DOHH2 (cell line): Measurements from ENCODE around the gene LSM14B.

Experiments used
- H3F3A ChIP-seq: fragments of 200-600 bp; sonication (generic), shearing (Covaris generic); 2 replicates; pipeline ENCODE4 v1.6.0; 2016; ENCODE audit warnings: antibody characterized with exemption, mild to moderate bottlenecking; ENCODE audit not compliant: control insufficient read depth, insufficient read depth
- H3K27ac ChIP-seq: fragments of 200-600 bp; sonication (generic); 2 replicates; pipeline ENCODE4 v1.5.1; 2014; ENCODE audit warnings: low read depth, mild to moderate bottlenecking, low read length, moderate library complexity
- H3K27me3 ChIP-seq: fragments of 200-600 bp; sonication (generic); 2 replicates; pipeline ENCODE4 v1.6.1; 2014; ENCODE audit warnings: mild to moderate bottlenecking, low read length, mixed read lengths; ENCODE audit not compliant: control insufficient read depth
- H3K36me3 ChIP-seq: fragments of 200-600 bp; sonication (generic); 2 replicates; pipeline ENCODE4 v1.6.1; 2014; ENCODE audit warnings: mild to moderate bottlenecking, low read length, moderate library complexity, mixed read lengths; ENCODE audit not compliant: control insufficient read depth
- H3K4me1 ChIP-seq: fragments of 200-600 bp; sonication (generic); 2 replicates; pipeline ENCODE4 v1.6.1; 2014; ENCODE audit warnings: mild to moderate bottlenecking, low read length, mixed read lengths; ENCODE audit not compliant: control insufficient read depth
- H3K4me2 ChIP-seq: fragments of 200-600 bp; sonication (generic); 2 replicates; pipeline ENCODE4 v1.6.0; 2014; ENCODE audit warnings: mild to moderate bottlenecking, low read length, moderate library complexity
- H3K4me3 ChIP-seq: fragments of 200-600 bp; sonication (generic); 2 replicates; pipeline ENCODE4 v1.5.1; 2014; ENCODE audit warnings: mild to moderate bottlenecking, low read length, mixed read lengths
- H3K79me2 ChIP-seq: fragments of 200-600 bp; sonication (generic); 2 replicates; pipeline ENCODE4 v1.6.1; 2014; ENCODE audit warnings: mild to moderate bottlenecking, low read length, mixed read lengths; ENCODE audit not compliant: control insufficient read depth
- H3K9me2 ChIP-seq: fragments of 200-600 bp; sonication (generic); replicated peaks from 2 replicates; pipeline ENCODE4 v1.6.1; 2014; ENCODE audit warnings: mild to moderate bottlenecking, low read length, mixed read lengths; ENCODE audit not compliant: control insufficient read depth
- H3K9me3 ChIP-seq: fragments of 200-600 bp; sonication (generic); 2 replicates; pipeline ENCODE4 v1.6.1; 2014; ENCODE audit warnings: antibody characterized with exemption, low read length, mixed read lengths; ENCODE audit not compliant: control insufficient read depth, insufficient read depth
- H4K20me1 ChIP-seq: fragments of 200-600 bp; sonication (generic); 2 replicates; pipeline ENCODE4 v1.6.0; 2014; ENCODE audit warnings: low read depth, mild to moderate bottlenecking, antibody characterized with exemption, low read length, moderate library complexity; ENCODE audit not compliant: control insufficient read depth, insufficient read depth
- EZH2phosphoT487 ChIP-seq: fragments of 200-600 bp; sonication (generic); IDR thresholded peaks from 2 replicates; pipeline ENCODE4 v1.6.1; 2017; ENCODE audit warnings: borderline replicate concordance, mild to moderate bottlenecking, antibody characterized with exemption, low read length, moderate library complexity, mixed read lengths
- TF ChIP-seq, protein P1 (sequence below): fragments of 200-600 bp; sonication (generic); IDR thresholded peaks from one replicate; pipeline ENCODE4 v1.5.1; 2014; ENCODE audit warnings: antibody characterized with exemption, mild to moderate bottlenecking, low read depth, low read length; ENCODE audit not compliant: poor library complexity, severe bottlenecking

LSM14B gene

GRCh38 chr20:62101078-62101477 lies 21.2 kb upstream of the LSM14B start:
- Histone ChIP-seq H3K4me3 (no peak overlapping the region), H3K27ac (no peak overlapping the region), H3K4me1 (no peaks in the 10 kb centered on the region), H3K9me2 (no peaks in the 10 kb centered on the region), H3K9me3 (no peaks in the 10 kb centered on the region), H3K36me3 (no peaks in the 10 kb centered on the region), H3K79me2 (no peaks in the 10 kb centered on the region), H3F3A (no peaks in the 10 kb centered on the region), H3K4me2 (no peak overlapping the region), H3K27me3 (no peaks in the 10 kb centered on the region), H4K20me1 (no peaks in the 10 kb centered on the region)
- TF ChIP-seq, protein P1, sequence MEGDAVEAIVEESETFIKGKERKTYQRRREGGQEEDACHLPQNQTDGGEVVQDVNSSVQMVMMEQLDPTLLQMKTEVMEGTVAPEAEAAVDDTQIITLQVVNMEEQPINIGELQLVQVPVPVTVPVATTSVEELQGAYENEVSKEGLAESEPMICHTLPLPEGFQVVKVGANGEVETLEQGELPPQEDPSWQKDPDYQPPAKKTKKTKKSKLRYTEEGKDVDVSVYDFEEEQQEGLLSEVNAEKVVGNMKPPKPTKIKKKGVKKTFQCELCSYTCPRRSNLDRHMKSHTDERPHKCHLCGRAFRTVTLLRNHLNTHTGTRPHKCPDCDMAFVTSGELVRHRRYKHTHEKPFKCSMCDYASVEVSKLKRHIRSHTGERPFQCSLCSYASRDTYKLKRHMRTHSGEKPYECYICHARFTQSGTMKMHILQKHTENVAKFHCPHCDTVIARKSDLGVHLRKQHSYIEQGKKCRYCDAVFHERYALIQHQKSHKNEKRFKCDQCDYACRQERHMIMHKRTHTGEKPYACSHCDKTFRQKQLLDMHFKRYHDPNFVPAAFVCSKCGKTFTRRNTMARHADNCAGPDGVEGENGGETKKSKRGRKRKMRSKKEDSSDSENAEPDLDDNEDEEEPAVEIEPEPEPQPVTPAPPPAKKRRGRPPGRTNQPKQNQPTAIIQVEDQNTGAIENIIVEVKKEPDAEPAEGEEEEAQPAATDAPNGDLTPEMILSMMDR, result no peak
- no peak for TF ChIP-seq EZH2phosphoT487

DNA sequence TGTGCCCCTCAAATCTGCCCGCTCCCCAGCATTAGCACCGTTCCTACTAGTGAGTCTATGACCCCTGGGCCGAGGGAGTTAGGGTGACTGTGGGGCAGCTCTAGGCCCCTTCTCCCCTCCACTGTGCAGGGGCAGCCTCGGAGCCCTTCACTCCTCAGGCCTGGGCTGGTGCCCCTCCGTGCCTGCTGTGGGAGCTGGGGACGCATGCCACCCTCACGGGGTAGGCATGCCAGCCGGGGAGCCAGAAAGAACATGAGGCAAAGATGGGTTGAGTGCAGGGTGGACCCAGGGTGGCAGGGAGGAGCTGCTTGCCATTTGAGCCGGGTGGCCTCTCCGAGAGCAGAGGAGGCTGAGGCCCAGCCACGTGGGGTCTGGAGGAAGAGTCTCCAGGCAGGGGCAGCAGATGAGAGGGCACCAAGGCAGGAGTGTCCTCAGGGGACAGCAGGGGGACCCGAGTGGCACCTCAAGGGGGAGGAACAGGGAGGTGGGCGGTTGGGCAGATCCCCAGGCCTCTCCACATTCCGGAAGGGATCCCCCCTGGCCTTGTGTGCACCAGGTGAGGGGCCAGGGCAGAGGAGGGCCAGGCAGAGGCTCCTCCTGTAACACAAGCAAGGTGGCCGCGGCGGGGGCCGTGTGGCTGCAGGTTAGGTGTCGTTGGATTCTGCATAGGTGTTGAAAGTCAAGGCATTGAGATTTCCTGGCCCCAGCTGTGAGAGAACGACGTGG lies 18.6 kb upstream of the LSM14B start:
- no peak overlapping the region for H3K4me2 ChIP-seq
- H3K27ac ChIP-seq, result no peak overlapping the region
- H3K4me3 ChIP-seq, result no peak overlapping the region
- no peaks in the 10 kb centered on the region for H3K27me3 ChIP-seq
- H4K20me1 ChIP-seq, result no peaks in the 10 kb centered on the region
- no peaks in the 10 kb centered on the region for H3K36me3 ChIP-seq
- H3K79me2 ChIP-seq, result no peaks in the 10 kb centered on the region
- TF ChIP-seq, protein P1, result no peak
- TF ChIP-seq EZH2phosphoT487, result no peak
- H3F3A ChIP-seq, result no peaks in the 10 kb centered on the region
- H3K9me3 ChIP-seq, result peaks cover 17% of the 10 kb centered on the region; the same call in 1 of the 2 replicates
- no peaks in the 10 kb centered on the region for H3K9me2 ChIP-seq
- H3K4me1 ChIP-seq, result no peaks in the 10 kb centered on the region

DNA sequence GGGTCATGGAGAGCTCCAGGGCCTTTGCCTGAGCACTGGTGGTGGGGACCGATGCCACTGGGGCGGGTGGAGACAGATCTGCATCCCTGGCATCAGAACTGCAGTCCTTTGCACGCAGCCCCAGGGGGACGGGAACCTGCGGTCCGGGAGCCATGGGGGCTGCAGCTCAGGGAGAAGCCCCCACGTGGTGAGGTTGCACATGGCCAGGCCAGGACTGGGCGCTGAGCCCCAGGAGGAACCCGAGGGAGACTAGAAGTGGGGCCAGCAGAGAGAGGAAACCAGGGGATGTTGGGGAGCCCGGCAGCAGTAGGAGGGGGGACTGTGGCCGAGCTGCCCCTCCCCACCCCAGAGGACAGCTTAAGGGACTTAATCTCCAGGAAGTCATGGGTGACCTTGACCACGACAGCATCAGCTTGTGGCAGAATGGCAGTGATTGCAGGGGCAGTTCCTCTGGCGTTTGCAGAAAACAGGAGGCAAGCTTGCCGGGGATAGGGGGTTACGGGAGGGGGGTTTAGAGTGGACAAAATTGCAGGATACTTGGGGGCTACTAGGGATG lies 18.0 kb upstream of the LSM14B start:
- no peak for TF ChIP-seq EZH2phosphoT487
- TF ChIP-seq, protein P1, result no peak
- no peaks in the 10 kb centered on the region for H3K27me3 ChIP-seq
- no peaks in the 10 kb centered on the region for H3F3A ChIP-seq
- H3K4me3 ChIP-seq, result no peak overlapping the region
- H3K4me2 ChIP-seq, result no peak overlapping the region
- H3K27ac ChIP-seq, result no peak overlapping the region
- H3K9me2 ChIP-seq, result no peaks in the 10 kb centered on the region
- H3K36me3 ChIP-seq, result no peaks in the 10 kb centered on the region
- no peaks in the 10 kb centered on the region for H4K20me1 ChIP-seq
- no peaks in the 10 kb centered on the region for H3K4me1 ChIP-seq
- peaks cover 22% of the 10 kb centered on the region for H3K9me3 ChIP-seq
- no peaks in the 10 kb centered on the region for H3K79me2 ChIP-seq
